ENCODE data around the gene PDE1C. TPM values are rescaled to one million over a fixed set of nuclear protein-coding genes. Genes with fewer than 3 reads are reported as not detected.

Gene PDE1C
- total and polyA plus RNA-seq, 2 of the 4 experiments (the other 2 are of a cell fraction), result 14.2 to 61.5 TPM

GRCh38 chr7:31995134-31995533 is 75.1 kb downstream of the PDE1C start:
- Histone ChIP-seq H4K91ac (ENCODE audit: insufficient read depth, low read depth, low read length) (no peak overlapping the region), H3K36me3 (ENCODE audit: control insufficient read depth, insufficient read depth, low read length) (no peaks in the 10 kb centered on the region), H3K18ac (ENCODE audit: low read depth, low read length) (no peak overlapping the region), H3K9me3 (ENCODE audit: control insufficient read depth, insufficient read depth, low read length) (no peaks in the 10 kb centered on the region), H3K4me2 (ENCODE audit: low read depth, low read length) (no peak overlapping the region), H3K23ac (ENCODE audit: low read depth, low read length) (no peak overlapping the region), H4K5ac (ENCODE audit: low read depth, low read length) (no peak overlapping the region), H3K79me1 (ENCODE audit: low read depth in 1 of 2, low read length in 2 of 2) (peaks cover 6 to 14% of the 10 kb centered on the region in 2 experiments; a peak in 2 of 4 replicates), H2BK5ac (ENCODE audit: low read depth, low read length, poor library complexity, severe bottlenecking) (no peak overlapping the region), H3K4ac (ENCODE audit: low read depth, low read length) (no peak overlapping the region), H2AFZ (replicated peaks; ENCODE audit: low read length, poor library complexity) (no peak overlapping the region), H4K8ac (ENCODE audit: low read depth in 2 of 2, low read length in 2 of 2) (no peak overlapping the region), H2BK120ac (ENCODE audit: low read depth, low read length) (no peak overlapping the region), H3K56ac (ENCODE audit: extremely low read depth, insufficient read depth, low read length) (no peak overlapping the region), H3K14ac (replicated peaks; ENCODE audit: low read depth, low read length) (no peak overlapping the region), H2AK9ac (replicated peaks; ENCODE audit: low read depth, low read length, poor library complexity) (no peak overlapping the region), H2BK20ac (ENCODE audit: low read depth, low read length) (no peak overlapping the region), H3K4me3 (ENCODE audit: insufficient read depth, low read depth, low read length) (no peak overlapping the region), H2BK15ac (ENCODE audit: low read depth, low read length) (no peak overlapping the region), H3K27ac (ENCODE audit: insufficient read depth, low read length) (no peak overlapping the region), H3K27me3 (ENCODE audit: control insufficient read depth, insufficient read depth, low read length) (no peaks in the 10 kb centered on the region), H4K20me1 (ENCODE audit: insufficient read depth, low read length) (no peaks in the 10 kb centered on the region), H3K4me1 (ENCODE audit: control insufficient read depth, insufficient read depth, low read length) (peaks cover 8% of the 10 kb centered on the region; the same call in 1 of the 2 replicates), H3K9ac (ENCODE audit: low read depth, low read length) (no peak overlapping the region), H3K9me1 (ENCODE audit: insufficient read depth, low read length) (peaks cover 9% of the 10 kb centered on the region), H2AK5ac (ENCODE audit: low read depth, low read length) (no peak overlapping the region)
- no TSS peak for BruUV-seq (replicated peaks)
- TF ChIP-seq CEBPB (IDR thresholded peaks at IDR 0.05; ENCODE audit: low read depth, low read length), result peak; percentile 66
- TF ChIP-seq CHD1 (IDR thresholded peaks at IDR 0.05; ENCODE audit: low read depth, low read length), result no peak
- no peak for TF ChIP-seq NFE2L2 (IDR thresholded peaks at IDR 0.05; ENCODE audit: low read depth, low read length)
- TF ChIP-seq RAD21 (IDR thresholded peaks at IDR 0.05; ENCODE audit: low read length), result no peak
- no peak for DNase-seq
- dilution Hi-C loops (cut with HindIII; ENCODE audit: low sequenced_read_pairs, unreplicated experiment) (no loop called here), intact Hi-C loops (cut with micrococcal nuclease) (no loop called here), in situ Hi-C loops (cut with MboI; ENCODE audit: low sequenced_read_pairs) (no loop called here)
- ChIA-PET CTCF (no interaction called here), POLR2A (ENCODE audit: unreplicated experiment) (no interaction called here)
- no CpG with 5 or more reads among the region's 2 CpGs for WGBS, 2 experiments (ENCODE audit: extremely low coverage in 2 of 2, insufficient read length in 1 of 2)
- ATAC-seq (ENCODE audit: low read depth), result no peak

Measured in IMR-90 (cell line).